Measurements from ENCODE around the gene HK3. TPM values are rescaled to one million over a fixed set of nuclear protein-coding genes. Genes with fewer than 3 reads are reported as not detected.

Gene HK3
- total and polyA plus RNA-seq, 9 of the 15 experiments (the other 6 are each of a cell fraction or from before 2014, with no cell fraction given): 0.16 TPM; not detected in 8

- intact Hi-C loops (cut with micrococcal nuclease) (no loop called here), in situ Hi-C loops (cut with MboI) (no loop called here)
- no peak for ATAC-seq
- TF ChIP-seq ZNF124 (CRISPR knock-in tag; IDR thresholded peaks at IDR 0.05) (no peak), ZFP30 (CRISPR knock-in tag; IDR thresholded peaks at IDR 0.05; ENCODE audit: borderline replicate concordance) (no peak), TSC22D4 (tag; IDR thresholded peaks at IDR 0.05) (no peak), EGR1 (conservative IDR thresholded peaks at IDR 0.05) (no peak), CHAMP1 (IDR thresholded peaks at IDR 0.05) (no peak), PTBP1 (IDR thresholded peaks at IDR 0.05; ENCODE audit: low read depth, low read length) (no peak)
- no TSS peak for BruUV-seq (replicated peaks)
- Histone ChIP-seq H3K4me3 (no peak overlapping the region), H3K36me3 (ENCODE audit: control insufficient read depth, insufficient read depth, low read length) (no peaks in the 10 kb centered on the region), H3K9me3 (replicated peaks; ENCODE audit: control insufficient read depth, insufficient read depth, low read depth, low read length) (no peaks in the 10 kb centered on the region), H3K27ac (ENCODE audit: extremely low read depth, low read depth, low read length) (no peak overlapping the region), H3K9ac (ENCODE audit: insufficient read depth in 1 of 2, low read depth in 2 of 2, low read length in 2 of 2) (no peak overlapping the region; a peak in 2 of 4 replicates), H3K79me2 (ENCODE audit: control insufficient read depth, insufficient read depth, low read length) (no peaks in the 10 kb centered on the region), H3K4me1 (replicated peaks in 1 of 2; ENCODE audit: control insufficient read depth in 2 of 2, insufficient read depth in 2 of 2, low read length in 2 of 2) (peaks cover 0 to 43% of the 10 kb centered on the region in 2 experiments; a peak in 2 of 5 replicates), H4K20me1 (replicated peaks; ENCODE audit: control insufficient read depth, insufficient read depth, low read length) (peaks cover 34% of the 10 kb centered on the region), H3K4me2 (ENCODE audit: insufficient read depth, low read length) (no peak overlapping the region), H3K27me3 (ENCODE audit: control insufficient read depth in 2 of 2, insufficient read depth in 2 of 2, low read length in 2 of 2) (peaks cover 80 to 97% of the 10 kb centered on the region in 2 experiments), H3K9me1 (ENCODE audit: control insufficient read depth, insufficient read depth, low read length) (peaks cover 12% of the 10 kb centered on the region), H2AFZ (ENCODE audit: low read depth, low read length) (no peak overlapping the region)
- FAIRE-seq: no peak
- POLR2A ChIA-PET: no interaction called here
- 5% methylated on average over 23 of the region's 26 CpGs for WGBS (ENCODE audit: insufficient coverage, low coverage, missing lambda C conversion rate)
- no peak for DNase-seq (ENCODE audit: extremely low read depth in 1 of 4, low spot score in 3 of 4)
- CTCF ChIA-PET (ENCODE audit: low intra/inter-chr PET ratio): no interaction called here
Measured at GRCh38 chr5:176880366-176881020, 18.7 kb downstream of the HK3 start.

All from K562 (cell line).